Head of caudate nucleus (tissue), 42 donors: ENCODE results near the gene GAGE12D.
"Not testable (repeated sequence)": the region's sequence is repeated elsewhere in the genome, so short reads cannot be mapped to it uniquely, and the experiment has no call there.

ENCODE experiments used
- DNase-seq, 42 donors: peaks; one replicate each; pipeline versions ENCODE4 v3.0.0 to v3.0.0-alpha.2; 2020 to 2021; ENCODE audit warnings: mixed read lengths in 7 of 42
- intact Hi-C: fragments of 100-400 bp; cut with DNase I; formaldehyde crosslinking; loops from one replicate; pipeline ENCODE4 v1.15.0; 2022

Gene GAGE12D, protein sequence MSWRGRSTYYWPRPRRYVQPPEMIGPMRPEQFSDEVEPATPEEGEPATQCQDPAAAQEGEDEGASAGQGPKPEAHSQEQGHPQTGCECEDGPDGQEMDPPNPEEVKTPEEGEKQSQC

DNA sequence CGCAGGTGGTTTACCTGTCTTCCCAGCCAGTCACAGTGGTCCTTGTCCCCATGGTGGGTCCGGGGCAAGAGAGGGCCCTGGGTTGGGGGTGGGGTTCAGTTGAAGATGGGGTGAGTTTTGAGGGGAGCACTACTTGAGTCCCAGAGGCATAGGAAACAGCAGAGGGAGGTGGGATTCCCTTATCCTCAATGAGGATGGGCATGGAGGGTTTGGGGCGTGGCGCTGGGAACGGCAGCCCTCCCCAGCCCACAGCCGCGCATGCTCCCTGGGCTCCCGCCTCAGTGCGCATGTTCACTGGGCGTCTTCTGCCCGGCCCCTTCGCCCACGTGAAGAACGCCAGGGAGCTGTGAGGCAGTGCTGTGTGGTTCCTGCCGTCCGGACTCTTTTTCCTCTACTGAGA is at the start of gene GAGE12D:
GAGE12D (plus strand) TSS at position 301 of the 400 bp plus-strand sequence. CDS start 1,155 bp downstream, outside the sequence.
- intact Hi-C loops, DNase-seq: not testable (repeated sequence)

DNA sequence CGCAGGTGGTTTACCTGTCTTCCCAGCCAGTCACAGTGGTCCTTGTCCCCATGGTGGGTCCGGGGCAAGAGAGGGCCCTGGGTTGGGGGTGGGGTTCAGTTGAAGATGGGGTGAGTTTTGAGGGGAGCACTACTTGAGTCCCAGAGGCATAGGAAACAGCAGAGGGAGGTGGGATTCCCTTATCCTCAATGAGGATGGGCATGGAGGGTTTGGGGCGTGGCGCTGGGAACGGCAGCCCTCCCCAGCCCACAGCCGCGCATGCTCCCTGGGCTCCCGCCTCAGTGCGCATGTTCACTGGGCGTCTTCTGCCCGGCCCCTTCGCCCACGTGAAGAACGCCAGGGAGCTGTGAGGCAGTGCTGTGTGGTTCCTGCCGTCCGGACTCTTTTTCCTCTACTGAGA is 9.7 kb upstream of the GAGE12D start, which contains the start of gene GAGE12C:
GAGE12C (plus strand) TSS at position 301 of the 400 bp plus-strand sequence. CDS start 1,155 bp downstream, outside the sequence.
- DNase-seq, intact Hi-C loops: not testable (repeated sequence)

DNA sequence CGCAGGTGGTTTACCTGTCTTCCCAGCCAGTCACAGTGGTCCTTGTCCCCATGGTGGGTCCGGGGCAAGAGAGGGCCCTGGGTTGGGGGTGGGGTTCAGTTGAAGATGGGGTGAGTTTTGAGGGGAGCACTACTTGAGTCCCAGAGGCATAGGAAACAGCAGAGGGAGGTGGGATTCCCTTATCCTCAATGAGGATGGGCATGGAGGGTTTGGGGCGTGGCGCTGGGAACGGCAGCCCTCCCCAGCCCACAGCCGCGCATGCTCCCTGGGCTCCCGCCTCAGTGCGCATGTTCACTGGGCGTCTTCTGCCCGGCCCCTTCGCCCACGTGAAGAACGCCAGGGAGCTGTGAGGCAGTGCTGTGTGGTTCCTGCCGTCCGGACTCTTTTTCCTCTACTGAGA is 9.5 kb downstream of the GAGE12D start, which contains the start of gene GAGE12E:
GAGE12E (plus strand) TSS at position 301 of the 400 bp plus-strand sequence. CDS start 1,155 bp downstream, outside the sequence.
- intact Hi-C loops, DNase-seq: not testable (repeated sequence)

DNA sequence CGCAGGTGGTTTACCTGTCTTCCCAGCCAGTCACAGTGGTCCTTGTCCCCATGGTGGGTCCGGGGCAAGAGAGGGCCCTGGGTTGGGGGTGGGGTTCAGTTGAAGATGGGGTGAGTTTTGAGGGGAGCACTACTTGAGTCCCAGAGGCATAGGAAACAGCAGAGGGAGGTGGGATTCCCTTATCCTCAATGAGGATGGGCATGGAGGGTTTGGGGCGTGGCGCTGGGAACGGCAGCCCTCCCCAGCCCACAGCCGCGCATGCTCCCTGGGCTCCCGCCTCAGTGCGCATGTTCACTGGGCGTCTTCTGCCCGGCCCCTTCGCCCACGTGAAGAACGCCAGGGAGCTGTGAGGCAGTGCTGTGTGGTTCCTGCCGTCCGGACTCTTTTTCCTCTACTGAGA is 19.0 kb downstream of the GAGE12D start, which contains the start of gene GAGE12F:
GAGE12F (plus strand) TSS at position 301 of the 400 bp plus-strand sequence. CDS start 1,155 bp downstream, outside the sequence.
- DNase-seq, intact Hi-C loops: not testable (repeated sequence)

DNA sequence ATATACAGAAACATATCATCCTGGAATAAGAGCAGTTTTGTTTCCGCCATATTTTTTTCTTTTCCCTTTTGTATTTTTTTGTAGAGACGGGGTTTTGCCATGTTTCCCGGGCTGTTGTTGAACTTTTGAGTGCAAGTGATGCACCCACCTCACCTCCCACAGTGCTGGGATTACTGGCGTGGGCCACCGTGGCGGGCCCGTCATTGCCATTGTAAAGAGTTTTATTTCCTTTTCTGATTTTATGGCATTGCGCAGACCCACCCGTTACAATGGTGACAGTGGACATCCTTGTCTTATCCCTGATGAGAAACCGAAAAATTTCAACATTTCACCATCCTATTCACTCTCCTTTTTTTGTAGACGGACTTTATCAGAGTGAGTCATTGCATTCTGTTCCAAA is 27.2 kb downstream of the GAGE12D start:
- peak in 12 of 42 donors; percentile 0 to 39 (median 9) for DNase-seq
- intact Hi-C loops, result not testable (repeated sequence)

DNA sequence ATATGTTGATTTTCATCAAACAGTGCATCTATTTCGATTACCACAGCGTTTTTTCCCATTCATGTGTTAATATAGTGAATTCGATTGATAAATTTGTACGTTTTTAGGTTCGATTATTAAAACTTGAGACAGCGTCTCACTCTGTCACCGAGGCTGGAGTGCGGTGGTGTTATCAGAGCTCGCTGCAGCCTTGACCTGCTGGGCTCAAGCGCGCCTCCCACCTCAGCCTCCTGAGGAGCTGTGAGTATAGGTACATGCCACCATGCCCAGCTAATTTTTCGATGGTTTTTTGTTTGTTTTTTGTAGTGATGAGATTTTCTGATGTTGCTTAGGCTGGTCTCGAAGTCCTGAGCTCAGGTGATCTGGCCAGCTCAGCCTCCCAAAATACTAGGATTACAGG is 27.6 kb downstream of the GAGE12D start:
- intact Hi-C loops, result not testable (repeated sequence)
- peak in 3 of 42 donors; percentile 7 to 20 (median 10) for DNase-seq

DNA sequence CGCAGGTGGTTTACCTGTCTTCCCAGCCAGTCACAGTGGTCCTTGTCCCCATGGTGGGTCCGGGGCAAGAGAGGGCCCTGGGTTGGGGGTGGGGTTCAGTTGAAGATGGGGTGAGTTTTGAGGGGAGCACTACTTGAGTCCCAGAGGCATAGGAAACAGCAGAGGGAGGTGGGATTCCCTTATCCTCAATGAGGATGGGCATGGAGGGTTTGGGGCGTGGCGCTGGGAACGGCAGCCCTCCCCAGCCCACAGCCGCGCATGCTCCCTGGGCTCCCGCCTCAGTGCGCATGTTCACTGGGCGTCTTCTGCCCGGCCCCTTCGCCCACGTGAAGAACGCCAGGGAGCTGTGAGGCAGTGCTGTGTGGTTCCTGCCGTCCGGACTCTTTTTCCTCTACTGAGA is 28.6 kb downstream of the GAGE12D start, which contains the start of gene GAGE12G:
GAGE12G (plus strand) TSS at position 301 of the 400 bp plus-strand sequence. CDS start 1,155 bp downstream, outside the sequence.
- intact Hi-C loops, DNase-seq: not testable (repeated sequence)

DNA sequence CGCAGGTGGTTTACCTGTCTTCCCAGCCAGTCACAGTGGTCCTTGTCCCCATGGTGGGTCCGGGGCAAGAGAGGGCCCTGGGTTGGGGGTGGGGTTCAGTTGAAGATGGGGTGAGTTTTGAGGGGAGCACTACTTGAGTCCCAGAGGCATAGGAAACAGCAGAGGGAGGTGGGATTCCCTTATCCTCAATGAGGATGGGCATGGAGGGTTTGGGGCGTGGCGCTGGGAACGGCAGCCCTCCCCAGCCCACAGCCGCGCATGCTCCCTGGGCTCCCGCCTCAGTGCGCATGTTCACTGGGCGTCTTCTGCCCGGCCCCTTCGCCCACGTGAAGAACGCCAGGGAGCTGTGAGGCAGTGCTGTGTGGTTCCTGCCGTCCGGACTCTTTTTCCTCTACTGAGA is 38.1 kb downstream of the GAGE12D start, which contains the start of gene GAGE12H:
GAGE12H (plus strand) TSS at position 301 of the 400 bp plus-strand sequence. CDS start 1,155 bp downstream, outside the sequence.
- DNase-seq, intact Hi-C loops: not testable (repeated sequence)

DNA sequence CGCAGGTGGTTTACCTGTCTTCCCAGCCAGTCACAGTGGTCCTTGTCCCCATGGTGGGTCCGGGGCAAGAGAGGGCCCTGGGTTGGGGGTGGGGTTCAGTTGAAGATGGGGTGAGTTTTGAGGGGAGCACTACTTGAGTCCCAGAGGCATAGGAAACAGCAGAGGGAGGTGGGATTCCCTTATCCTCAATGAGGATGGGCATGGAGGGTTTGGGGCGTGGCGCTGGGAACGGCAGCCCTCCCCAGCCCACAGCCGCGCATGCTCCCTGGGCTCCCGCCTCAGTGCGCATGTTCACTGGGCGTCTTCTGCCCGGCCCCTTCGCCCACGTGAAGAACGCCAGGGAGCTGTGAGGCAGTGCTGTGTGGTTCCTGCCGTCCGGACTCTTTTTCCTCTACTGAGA is 47.7 kb downstream of the GAGE12D start, which contains the start of gene GAGE2A:
GAGE2A (plus strand) TSS at position 301 of the 400 bp plus-strand sequence. CDS start 1,155 bp downstream, outside the sequence.
- intact Hi-C loops, DNase-seq: not testable (repeated sequence)

DNA sequence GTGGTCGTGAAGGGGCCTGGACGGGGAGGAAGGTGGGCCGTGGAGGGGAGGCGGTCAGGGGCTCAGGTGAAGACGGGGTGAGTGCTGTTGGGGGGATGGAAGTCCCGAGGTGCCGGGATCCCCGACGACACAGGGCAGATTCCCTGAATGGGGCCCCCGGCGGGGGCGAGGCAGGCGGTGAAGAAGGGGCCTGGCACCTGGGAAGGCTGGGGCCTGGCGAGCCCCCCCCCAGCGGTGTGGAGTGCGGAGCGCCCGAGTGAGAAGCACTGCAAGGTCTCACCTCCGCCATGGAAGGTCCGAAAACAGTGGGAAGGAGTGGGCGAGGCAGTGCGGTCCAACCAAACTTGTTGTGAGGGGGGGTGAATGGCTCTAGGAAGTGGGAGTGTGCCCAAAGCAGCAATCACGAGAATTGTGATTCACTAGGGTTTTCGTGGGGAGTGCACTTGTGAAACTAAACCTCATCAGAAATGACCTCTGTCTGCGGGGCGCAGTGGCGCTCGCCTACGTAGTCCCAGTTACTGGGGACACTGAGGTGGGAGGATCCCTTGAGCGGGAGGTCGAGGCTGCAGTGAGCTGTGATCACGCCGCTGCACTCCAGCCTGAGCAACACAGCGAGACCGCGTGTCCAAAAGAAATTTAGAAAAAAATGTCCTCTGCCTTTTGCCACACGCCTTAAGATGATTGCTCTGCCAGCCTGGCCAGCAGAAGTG is 48.4 kb downstream of the GAGE12D start:
- intact Hi-C loops, result not testable (repeated sequence)
- DNase-seq, result peak in 16 of 42 donors; percentile 6 to 48 (median 18)

DNA sequence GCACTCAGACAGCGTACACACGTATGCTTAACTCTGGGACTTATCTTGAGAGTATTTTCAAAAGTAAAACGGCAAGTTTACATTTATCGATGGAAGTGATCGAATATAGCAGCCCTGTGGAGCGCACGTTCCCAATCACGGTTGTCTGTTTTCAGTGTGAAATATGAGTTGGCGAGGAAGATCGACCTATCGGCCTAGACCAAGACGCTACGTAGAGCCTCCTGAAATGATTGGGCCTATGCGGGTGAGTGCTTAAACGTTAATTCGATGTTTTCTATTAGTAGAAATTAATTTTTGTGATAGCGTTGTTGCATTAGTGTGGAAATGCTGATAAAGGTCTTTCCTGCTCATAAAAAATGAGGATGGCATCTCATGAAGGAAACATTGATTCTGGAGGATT is 49.0 kb downstream of the GAGE12D start:
- intact Hi-C loops, DNase-seq: not testable (repeated sequence)
